Mesenteric fat pad (tissue), 1 donor: Measurements from ENCODE around the gene LENG8. TPM values are rescaled to one million over a fixed set of nuclear protein-coding genes. Genes with fewer than 3 reads are reported as not detected.
"Not testable (repeated sequence)": the region's sequence is repeated elsewhere in the genome, so short reads cannot be mapped to it uniquely, and the experiment has no call there.

Source experiments
- DNase-seq: peaks from one replicate; pipeline ENCODE4 v3.0.0-alpha.2; 2020; ENCODE audit warnings: low spot score
- total RNA-seq: library from RNA; stranded (reverse); fragmentation: NEBNext Ultra II Directional; extraction: Animal tissue kit (Norgen Biotek cat#: 25700); gene quantifications from one replicate; pipeline ENCODE4 v1.2.1, GENCODE V29; 2021
- donor health status: DM: yes; HTN: yes; CAD: no.

LENG8 gene
- total RNA-seq, 1 donor from 2014 or later = 141 TPM

GRCh38 chr19:54460230-54461005, 11.4 kb downstream of the LENG8 start:
- no peak for DNase-seq

DNA sequence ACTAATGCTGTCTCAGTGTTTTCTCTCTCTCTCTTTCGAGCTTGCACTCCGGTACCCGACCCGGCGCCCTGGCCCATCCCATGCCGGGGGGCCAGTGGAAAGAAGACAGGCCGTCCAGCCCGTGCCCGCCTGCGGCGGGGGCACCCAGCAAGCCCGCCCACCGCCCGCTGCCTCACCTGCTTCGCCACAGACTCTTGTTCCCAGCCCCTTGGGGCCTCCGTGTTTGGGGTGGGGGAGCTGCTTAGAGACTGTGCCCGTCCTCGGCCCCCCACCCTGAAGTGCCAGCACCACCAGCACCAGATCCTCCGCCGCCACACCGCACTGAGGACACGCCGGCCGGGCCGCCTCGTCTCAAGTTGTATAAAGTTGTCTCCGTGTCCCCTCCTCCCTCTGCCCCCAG, 12.2 kb downstream of the LENG8 start:
- no peak for DNase-seq

- no peak for DNase-seq
These were observed 12.6 kb downstream of the LENG8 start for GRCh38 chr19:54461613-54462012.

- no peak for DNase-seq
These were observed 13.2 kb downstream of the LENG8 start for GRCh38 chr19:54462047-54462654.

DNA sequence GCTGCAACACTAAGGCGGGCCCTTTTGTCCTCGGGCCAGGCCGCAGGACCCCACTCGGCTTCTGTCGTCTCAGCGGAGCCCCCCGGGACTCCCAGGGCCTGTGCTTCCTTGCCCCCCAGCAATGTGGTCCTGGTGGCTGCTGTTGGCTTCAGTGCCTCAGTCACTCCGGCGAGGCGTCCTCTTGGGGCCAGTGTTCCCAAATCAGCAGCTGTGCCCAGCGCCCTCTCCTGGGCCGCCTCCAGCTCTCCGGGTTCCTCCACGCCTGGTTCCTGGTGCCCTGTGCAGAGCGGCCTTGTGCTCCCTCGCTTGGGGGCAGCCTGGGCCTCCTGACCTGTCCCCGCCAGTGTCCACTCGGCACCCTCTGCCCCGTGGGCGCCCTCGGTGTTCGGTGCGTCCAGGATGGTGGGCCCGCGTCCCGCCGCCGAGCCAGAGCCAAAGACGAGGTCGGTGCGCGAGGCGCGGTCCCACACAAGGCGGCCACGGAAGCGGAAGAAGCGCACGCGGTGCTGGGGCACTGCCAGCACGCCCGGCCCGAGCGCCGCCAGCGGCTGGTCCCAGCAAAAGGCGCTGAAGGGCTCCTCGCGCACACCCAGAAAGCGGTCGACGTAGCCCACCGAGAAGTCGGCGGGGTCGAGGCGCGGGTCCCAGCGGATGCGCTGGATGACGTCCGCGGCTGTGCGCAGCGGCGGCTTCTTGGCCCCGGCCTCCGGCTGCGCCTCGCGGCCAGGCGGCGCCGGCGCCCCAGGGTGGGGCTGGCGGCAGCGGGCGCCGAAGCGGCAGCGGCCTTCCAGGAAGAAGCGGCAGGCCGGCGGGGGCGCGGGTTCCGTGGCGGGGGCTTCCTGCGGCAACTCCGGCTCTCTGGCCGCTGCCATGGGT, 13.9 kb downstream of the LENG8 start:
- DNase-seq = peak; percentile 95

- peak; percentile 98 for DNase-seq
These were observed 14.6 kb downstream of the LENG8 start, which contains the start of gene LENG9 for GRCh38 chr19:54463531-54464043. TSS of gene LENG9 (minus strand) at chr19:54463778. CDS start at chr19:54463526, 252 bp downstream.

DNA sequence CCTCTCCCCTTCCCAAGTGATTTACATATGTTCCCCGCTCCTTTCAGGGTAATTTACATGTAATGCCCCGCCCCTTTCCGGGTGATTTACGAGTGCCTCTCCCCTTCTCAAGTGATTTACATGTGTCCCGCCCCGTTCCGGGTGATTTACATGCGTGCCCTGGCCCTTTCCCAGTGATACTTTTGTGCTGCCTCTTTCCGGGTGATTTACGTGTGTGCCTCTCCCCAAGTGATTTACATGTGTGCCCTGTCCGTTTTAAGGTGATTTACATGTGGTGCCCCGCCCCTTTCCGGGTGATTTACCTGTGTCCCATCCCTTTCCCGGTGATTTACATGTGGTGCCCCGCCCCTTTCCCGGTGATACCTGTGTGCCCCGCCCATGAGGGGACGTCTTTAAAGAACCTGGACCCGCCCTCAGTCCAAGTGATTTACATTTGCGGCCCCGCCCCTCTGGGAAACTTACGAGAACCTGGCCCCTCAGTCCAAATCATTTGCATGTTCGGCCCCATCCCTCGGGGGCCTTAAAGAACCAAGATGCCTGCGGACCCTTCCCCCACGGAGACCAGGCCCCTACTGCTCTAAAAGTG, 15.1 kb downstream of the LENG8 start:
- DNase-seq = no peak

- DNase-seq = peak; percentile 97
These were observed 15.8 kb downstream of the LENG8 start for GRCh38 chr19:54464630-54465425.

- DNase-seq = peak; percentile 88
These were observed 16.6 kb downstream of the LENG8 start for GRCh38 chr19:54465426-54466109.

DNA sequence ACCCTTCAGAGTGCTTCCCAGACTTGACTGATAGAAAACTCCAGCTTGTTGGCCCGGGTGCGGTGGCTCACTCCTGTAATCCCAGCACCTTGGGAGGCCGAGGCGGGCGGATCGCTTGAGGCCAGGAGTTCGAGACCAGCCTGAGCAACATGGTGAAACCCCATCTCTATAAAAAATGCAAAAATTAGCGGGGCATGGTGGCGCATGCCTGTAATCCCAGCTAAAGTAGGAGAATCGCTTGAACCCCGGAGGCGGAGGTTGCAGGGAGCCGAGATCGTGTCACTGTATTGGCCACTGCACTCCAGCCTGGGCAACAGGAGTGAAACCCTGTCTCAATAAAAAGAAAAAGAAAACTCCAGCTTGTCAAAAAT, 17.1 kb downstream of the LENG8 start:
- not testable (repeated sequence) for DNase-seq

- DNase-seq = no peak
These were observed 20.5 kb downstream of the LENG8 start for GRCh38 chr19:54469496-54469934.

GRCh38 chr19:54470276-54470887, 21.4 kb downstream of the LENG8 start:
- no peak for DNase-seq

DNA sequence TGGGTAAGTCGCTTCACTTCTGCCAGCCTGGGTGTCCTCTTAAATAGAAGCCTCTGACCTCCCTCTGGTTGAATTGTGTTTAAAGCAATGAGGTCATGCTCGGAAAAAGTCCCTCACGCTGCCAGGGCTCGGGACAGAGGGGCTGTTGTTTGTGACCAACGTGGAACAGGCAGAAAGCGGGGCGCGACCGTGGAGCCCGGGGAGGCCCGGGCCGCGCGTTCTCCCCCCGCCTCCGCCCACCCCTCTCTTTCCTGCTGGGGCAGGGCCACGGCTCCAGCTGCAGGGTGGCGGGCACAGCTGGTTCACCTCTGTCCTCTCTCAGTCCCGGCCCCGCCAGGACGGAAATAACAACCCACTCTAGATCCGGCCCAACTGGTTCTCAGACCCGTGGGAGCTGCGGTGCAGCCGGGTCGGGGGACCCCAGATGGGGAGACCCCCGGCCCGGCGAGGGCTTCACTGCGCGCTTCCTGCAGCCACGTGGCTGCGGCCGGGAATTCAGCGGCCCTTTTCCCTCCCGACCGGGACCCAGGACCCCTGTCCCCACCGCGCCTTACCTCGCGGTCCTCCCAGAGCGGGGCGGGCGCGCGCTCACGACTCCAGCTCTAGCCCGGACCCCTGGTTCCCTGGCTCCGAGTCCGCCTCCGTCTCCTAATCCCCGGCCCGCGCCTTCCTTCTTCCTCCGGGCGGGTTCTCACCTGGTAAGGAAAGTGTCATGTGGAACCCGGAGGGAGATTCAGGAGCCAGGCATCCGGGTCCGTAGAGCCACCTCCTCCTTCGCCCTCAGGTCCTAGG, 22.2 kb downstream of the LENG8 start:
- DNase-seq = no peak

DNA sequence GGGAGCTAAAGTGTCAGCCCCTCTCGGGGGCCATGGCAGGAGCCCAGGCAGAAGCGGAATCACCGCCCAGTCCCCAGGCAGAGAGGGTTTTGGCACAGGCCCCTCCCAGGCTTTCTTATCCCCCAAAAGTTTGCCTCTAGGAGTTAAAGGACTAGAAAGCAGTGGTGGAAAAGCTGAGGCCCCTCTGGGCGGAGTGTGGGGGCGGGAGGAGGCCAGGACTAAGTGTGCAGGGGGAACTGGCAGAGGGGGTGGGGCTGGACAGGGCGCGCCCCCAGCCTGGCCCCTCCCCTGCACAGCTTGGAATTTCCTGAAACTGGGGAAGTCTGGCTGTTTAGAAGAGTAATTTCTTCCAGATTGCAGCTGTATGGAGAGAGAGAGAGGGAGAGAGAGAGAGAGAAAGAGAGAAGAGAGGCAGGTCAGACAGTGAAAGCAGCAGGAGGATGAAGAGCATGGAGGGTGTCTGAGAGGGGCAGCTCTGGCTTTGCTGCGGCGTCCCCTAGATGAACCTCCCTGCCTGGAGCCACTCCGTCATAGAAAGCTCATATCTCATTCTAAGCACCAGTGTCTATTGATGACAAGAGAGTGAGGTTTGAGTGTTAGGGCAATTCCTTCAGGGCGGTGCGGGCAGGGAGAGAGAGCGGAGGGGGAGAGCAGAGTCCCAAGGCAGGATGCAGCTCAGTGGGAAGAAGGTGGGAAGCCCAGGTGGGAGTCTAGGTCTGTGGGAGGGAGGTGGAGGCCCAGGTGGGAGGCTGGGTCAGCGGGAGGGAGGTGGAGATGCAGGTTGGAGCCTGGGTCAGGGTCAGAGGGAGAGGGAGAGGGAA, 24.3 kb downstream of the LENG8 start, which contains the start of gene CDC42EP5:
Gene CDC42EP5, minus strand, starts transcription at position 226 of the 821 bp plus-strand sequence. CDS start 7,749 bp downstream, outside the sequence.
- DNase-seq = no peak

DNA sequence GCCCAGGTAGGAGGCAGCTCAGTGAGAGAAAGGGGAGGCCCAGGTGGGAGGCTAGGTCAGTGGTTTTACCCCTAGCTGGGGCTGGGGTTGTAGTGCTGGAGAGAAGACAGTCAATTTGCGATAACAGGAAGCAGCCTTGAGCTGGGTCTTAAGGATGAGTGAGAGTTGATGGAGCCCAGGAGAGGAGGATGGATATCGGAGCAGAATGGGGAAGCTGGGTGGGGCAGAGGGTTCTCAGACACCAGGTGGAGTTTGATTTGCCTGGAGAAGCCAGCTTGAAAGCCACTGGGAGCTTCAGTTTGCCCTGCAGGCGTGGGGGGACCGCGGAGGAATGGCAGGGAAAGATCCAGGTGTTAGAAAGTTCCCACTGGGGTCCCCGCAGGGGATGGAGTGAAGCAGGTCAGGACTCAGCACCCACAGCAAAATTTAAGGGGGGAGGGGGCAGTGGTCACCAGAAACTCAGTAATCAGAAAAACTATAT, 24.9 kb downstream of the LENG8 start:
- no peak for DNase-seq

- no peak for DNase-seq
These were observed 26.7 kb downstream of the LENG8 start for GRCh38 chr19:54475706-54476105.

DNA sequence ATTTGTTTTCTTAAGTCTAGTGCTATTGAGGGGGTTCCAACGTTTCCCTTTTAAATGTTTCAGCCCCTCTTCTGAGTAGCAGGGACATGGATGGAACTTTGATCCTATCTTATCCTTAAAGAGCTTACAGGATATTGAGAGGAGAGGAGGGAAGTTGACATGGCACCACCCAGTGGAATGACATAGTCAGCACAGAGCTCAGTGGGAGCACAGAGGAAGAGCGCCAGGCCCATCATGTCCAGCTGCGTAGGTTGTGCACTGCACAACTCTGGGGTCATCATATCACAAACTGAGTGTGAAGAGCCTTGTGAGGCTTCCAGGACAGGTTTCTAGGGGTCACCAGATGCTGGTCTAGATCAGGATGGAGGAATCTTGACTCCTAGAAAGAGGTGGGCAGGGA, 28.7 kb downstream of the LENG8 start:
- DNase-seq = no peak
